Esophagus muscularis mucosa (tissue), 4 donors: ENCODE measurements around the gene NKAIN2. TPM values are rescaled to one million over a fixed set of nuclear protein-coding genes. Genes with fewer than 3 reads are reported as not detected.

ENCODE experiments used
- DNase-seq: peaks from one replicate; pipeline ENCODE4 v3.0.0-alpha.2; 2017; ENCODE audit errors: extremely low spot score
- H3K27ac ChIP-seq, 4 donors: fragments of 200-600 bp; sonication (generic); replicated peaks in 1 of 4; 1 replicate in 3 of 4; 2 replicates in 1 of 4; pipeline ENCODE4 v1.5.1; 2016 to 2019; ENCODE audit warnings: mild to moderate bottlenecking in 1 of 4
- H3K27me3 ChIP-seq, 4 donors: fragments of 200-600 bp; sonication (generic); one replicate each; pipeline versions ENCODE4 v1.5.1 to v1.6.0; 2016 to 2019
- H3K36me3 ChIP-seq, 4 donors: fragments of 200-600 bp; sonication (generic); one replicate each; pipeline ENCODE4 v1.5.1; 2016 to 2019
- H3K4me1 ChIP-seq, 4 donors: fragments of 200-600 bp; sonication (generic); one replicate each; pipeline ENCODE4 v1.5.1; 2016 to 2019
- H3K4me3 ChIP-seq, 4 donors: fragments of 200-600 bp; sonication (generic); 1 replicate in 2 of 4; 2 replicates in 2 of 4; pipeline ENCODE4 v1.5.1; 2016 to 2019; ENCODE audit warnings: mild to moderate bottlenecking in 4 of 4, moderate library complexity in 1 of 4
- H3K9me3 ChIP-seq, 4 donors: fragments of 200-600 bp; sonication (generic); 1 replicate in 3 of 4; 2 replicates in 1 of 4; pipeline ENCODE4 v1.5.1; 2016 to 2019
- EP300 ChIP-seq: sonication (generic); formaldehyde crosslinking; IDR thresholded peaks from one replicate; pipeline ENCODE4 v1.6.1; 2017; ENCODE audit warnings: antibody characterized with exemption
- POLR2A ChIP-seq: fragments of 450-650 bp; IDR thresholded peaks from one replicate; pipeline ENCODE4 v1.6.1; 2017; ENCODE audit warnings: antibody characterized with exemption, moderate library complexity, mild to moderate bottlenecking, low read depth
- POLR2AphosphoS5 ChIP-seq, 2 donors: sonication (generic); formaldehyde crosslinking; IDR thresholded peaks; one replicate each; pipeline ENCODE4 v1.6.1; 2017; ENCODE audit warnings: antibody characterized with exemption in 2 of 2
- WGBS: methylation state at CpG from one replicate; pipeline ENCODE4 v1.1.5; 2018; 5-methylcytosine and 5-hydroxymethylcytosine counted together
- intact Hi-C: fragments of 100-400 bp; cut with DNase I; formaldehyde crosslinking; loops from one replicate; pipeline ENCODE4 v1.15.1; 2023
- total RNA-seq, 4 donors: library from RNA; depleted of rRNA; stranded (reverse); fragments of >200 nt; gene quantifications; one replicate each; pipeline versions ENCODE4 v1.1.0 to v1.2.1, GENCODE V29; 2016
- TF ChIP-seq, protein P1 (sequence below), 3 experiments: fragments of 200-600 bp in 2 of 3; fragments of 450-650 bp in 1 of 3; sonication (generic) in 2 of 3; IDR thresholded peaks; one replicate each; pipeline ENCODE4 v1.5.1; 2017 to 2019; ENCODE audit warnings: antibody characterized with exemption in 3 of 3, mild to moderate bottlenecking in 2 of 3, moderate library complexity in 1 of 3

Gene NKAIN2
- total RNA-seq, 4 donors from 2014 or later: 0.11 to 0.66 (median 0.13) TPM; not detected in 1

DNA sequence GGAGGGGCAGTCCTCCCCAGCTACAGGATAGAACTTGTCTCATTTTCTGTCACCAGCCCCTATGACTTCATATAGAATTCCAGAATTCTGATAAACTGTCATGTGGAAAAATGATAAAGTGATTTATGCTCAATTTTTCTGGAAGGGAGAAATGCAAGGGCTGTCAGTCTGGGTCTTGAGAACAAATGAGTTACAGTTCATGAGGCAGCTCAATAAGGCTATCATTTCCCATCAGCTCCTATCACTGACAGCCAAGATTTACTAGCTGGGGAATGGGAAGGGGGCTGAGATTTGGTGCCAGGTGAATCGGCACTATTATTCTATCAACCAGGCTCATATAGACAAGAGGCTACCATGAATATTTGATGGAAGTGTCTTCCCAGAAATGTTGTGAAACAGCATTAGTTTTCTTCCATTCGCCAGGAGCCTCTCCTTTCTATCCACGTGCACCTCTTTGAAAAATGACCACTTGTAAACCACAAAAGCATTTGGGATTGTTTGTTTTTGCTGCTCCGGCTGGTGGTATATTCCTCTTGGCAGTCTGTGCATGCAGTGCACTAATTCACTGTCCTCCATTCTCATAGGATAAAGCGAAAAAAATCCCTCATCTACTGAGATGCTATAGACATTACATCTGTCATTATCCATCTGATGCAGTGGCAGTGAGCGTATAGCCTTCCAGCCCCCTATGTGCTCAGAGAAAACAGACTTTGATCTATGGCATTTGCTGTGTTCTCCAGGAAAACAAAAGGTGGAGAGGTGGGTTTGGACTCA lies 629.9 kb downstream of the NKAIN2 start:
- intact Hi-C loops: no loop called here
- Histone ChIP-seq H3K4me3 (no peak overlapping the region), H3K27ac (no peak overlapping the region), H3K27me3 (no peaks in the 10 kb centered on the region), H3K9me3 (no peaks in the 10 kb centered on the region), H3K36me3 (no peaks in the 10 kb centered on the region), H3K4me1 (no peaks in the 10 kb centered on the region)
- TF ChIP-seq, protein P1, sequence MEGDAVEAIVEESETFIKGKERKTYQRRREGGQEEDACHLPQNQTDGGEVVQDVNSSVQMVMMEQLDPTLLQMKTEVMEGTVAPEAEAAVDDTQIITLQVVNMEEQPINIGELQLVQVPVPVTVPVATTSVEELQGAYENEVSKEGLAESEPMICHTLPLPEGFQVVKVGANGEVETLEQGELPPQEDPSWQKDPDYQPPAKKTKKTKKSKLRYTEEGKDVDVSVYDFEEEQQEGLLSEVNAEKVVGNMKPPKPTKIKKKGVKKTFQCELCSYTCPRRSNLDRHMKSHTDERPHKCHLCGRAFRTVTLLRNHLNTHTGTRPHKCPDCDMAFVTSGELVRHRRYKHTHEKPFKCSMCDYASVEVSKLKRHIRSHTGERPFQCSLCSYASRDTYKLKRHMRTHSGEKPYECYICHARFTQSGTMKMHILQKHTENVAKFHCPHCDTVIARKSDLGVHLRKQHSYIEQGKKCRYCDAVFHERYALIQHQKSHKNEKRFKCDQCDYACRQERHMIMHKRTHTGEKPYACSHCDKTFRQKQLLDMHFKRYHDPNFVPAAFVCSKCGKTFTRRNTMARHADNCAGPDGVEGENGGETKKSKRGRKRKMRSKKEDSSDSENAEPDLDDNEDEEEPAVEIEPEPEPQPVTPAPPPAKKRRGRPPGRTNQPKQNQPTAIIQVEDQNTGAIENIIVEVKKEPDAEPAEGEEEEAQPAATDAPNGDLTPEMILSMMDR (IDR thresholded peaks at IDR 0.05): no peak
- TF ChIP-seq EP300: no peak
- no peak for DNase-seq
- 84% methylated on average over 6 of the region's 6 CpGs for WGBS

DNA sequence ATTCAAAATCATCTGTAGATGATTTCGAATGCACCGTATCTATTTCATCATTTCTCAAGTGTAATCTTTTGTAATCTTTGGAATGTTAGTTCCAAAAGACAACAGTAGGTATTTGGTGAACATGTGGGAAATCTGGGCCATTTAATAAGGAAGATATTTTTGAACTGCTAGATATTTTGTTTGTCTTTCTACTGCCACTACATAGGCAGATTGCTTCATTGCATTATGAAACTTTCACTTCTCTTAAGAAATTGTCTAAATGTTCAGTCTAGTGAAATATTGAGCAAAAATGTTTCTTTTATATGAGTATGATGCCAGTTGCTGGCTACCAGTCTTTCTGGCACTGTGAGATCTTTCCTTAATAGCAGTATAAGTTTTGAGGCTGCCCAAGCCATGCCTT lies 630.8 kb downstream of the NKAIN2 start:
- no peak for DNase-seq
- Histone ChIP-seq H3K27me3 (no peaks in the 10 kb centered on the region), H3K9me3 (no peaks in the 10 kb centered on the region), H3K36me3 (no peaks in the 10 kb centered on the region), H3K4me1 (no peaks in the 10 kb centered on the region), H3K4me3 (no peak overlapping the region), H3K27ac (no peak overlapping the region)
- intact Hi-C loops: no loop called here
- 85% methylated on average over 2 of the region's 2 CpGs for WGBS
- TF ChIP-seq, protein P1 (IDR thresholded peaks at IDR 0.05): no peak
- TF ChIP-seq POLR2A (no peak), POLR2AphosphoS5 (IDR thresholded peaks at IDR 0.05) (no peak), EP300 (no peak)

DNA sequence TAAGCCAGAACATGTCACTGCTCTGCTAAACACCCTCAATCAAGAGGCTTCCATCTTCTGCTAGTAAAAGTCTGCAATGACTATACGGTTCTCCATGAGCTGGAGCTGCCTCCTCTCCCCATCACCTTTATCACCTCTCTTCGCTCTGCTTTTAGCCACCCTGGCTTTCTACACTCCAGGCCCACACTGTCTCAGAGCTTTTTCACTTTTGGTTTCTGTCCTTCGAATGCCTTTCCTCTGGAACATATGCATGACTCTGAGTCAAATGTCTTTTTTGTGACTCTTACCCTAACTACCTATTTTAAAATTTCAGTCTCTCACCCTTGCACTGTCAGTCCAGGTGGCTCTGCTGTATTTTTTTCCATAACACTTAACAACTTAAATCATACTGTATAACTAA lies 633.1 kb downstream of the NKAIN2 start:
- Histone ChIP-seq H3K36me3 (no peaks in the 10 kb centered on the region), H3K27me3 (no peaks in the 10 kb centered on the region), H3K27ac (no peak overlapping the region), H3K9me3 (no peaks in the 10 kb centered on the region), H3K4me1 (no peaks in the 10 kb centered on the region), H3K4me3 (no peak overlapping the region)
- intact Hi-C loops: no loop called here
- WGBS: 77% methylated on average over 3 of the region's 3 CpGs
- no peak for DNase-seq
- TF ChIP-seq POLR2A: no peak
- no peak for TF ChIP-seq POLR2AphosphoS5 (IDR thresholded peaks at IDR 0.05)

DNA sequence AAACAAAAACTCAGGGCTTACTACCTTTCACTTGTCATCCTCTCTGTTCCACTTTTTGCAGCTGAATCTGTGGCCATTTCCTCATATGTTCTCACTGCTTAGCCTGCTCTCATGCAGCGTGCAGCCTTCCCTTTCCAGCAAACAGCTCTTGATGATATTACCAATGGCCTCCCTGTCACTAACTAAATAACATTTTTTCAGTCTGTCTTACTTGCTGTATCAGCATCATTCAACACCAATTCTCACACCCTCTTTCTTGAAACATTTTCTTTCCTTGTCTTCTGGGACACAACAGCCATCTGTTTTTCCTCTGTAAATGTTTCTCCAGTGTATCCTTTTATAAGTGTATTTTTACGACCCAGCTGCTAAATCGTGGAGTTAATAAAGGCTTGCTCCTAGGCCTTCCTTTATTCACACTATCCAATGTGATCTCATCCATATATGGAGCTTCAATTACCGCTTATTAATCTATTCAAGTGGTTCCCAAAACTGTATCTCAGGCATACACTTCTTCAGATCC lies 634.9 kb downstream of the NKAIN2 start:
- intact Hi-C loops: no loop called here
- Histone ChIP-seq H3K27me3 (no peaks in the 10 kb centered on the region), H3K27ac (no peak overlapping the region), H3K9me3 (no peaks in the 10 kb centered on the region), H3K36me3 (no peaks in the 10 kb centered on the region), H3K4me3 (no peak overlapping the region), H3K4me1 (no peaks in the 10 kb centered on the region)
- TF ChIP-seq, protein P1 (IDR thresholded peaks at IDR 0.05): no peak
- TF ChIP-seq POLR2A (no peak), EP300 (no peak), POLR2AphosphoS5 (IDR thresholded peaks at IDR 0.05) (no peak)
- WGBS: 67% methylated on average over 4 of the region's 4 CpGs
- no peak for DNase-seq

DNA sequence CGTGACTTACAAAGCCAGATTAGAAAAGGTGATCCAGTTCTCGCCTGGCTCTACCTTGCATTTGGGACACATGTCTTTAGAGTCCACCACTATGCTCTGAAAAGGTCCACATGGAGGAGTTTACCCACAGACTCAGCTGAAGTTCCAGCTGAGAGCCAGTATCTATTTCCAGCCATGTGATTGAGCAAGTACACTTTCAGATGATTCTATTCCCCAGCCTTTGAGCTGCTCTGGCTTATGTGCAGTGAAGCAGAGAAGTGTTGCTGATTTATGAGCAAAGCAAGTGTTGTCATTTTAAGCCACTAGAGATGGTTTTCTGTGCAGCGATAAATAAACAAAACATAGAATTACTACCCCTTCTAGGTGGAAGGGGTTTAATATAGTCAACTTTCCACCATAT lies 637.8 kb downstream of the NKAIN2 start:
- no peak for DNase-seq
- H3K27ac ChIP-seq: no peak overlapping the region
- no peaks in the 10 kb centered on the region for H3K9me3 ChIP-seq
- 86% methylated on average over 3 of the region's 3 CpGs for WGBS
- no peaks in the 10 kb centered on the region for H3K36me3 ChIP-seq
- no peaks in the 10 kb centered on the region for H3K27me3 ChIP-seq
- no peak overlapping the region for H3K4me3 ChIP-seq
- intact Hi-C loops: no loop called here
- no peaks in the 10 kb centered on the region for H3K4me1 ChIP-seq
- TF ChIP-seq, protein P1 (IDR thresholded peaks at IDR 0.05): no peak
- TF ChIP-seq EP300 (no peak), POLR2A (no peak), POLR2AphosphoS5 (IDR thresholded peaks at IDR 0.05) (no peak)
